OCI-LY1 (cell line): ENCODE measurements around the gene RAD54L.
"Not testable (repeated sequence)": the region's sequence is repeated elsewhere in the genome, so short reads cannot be mapped to it uniquely, and the experiment has no call there.

Source experiments
- H2AFZ ChIP-seq: fragments of 200-600 bp; sonication (generic), shearing (Covaris generic); 2 replicates; pipeline ENCODE4 v1.6.0; 2014; ENCODE audit warnings: antibody characterized with exemption, mild to moderate bottlenecking, low read length
- H3F3A ChIP-seq: fragments of 200-600 bp; sonication (generic), shearing (Covaris generic); 2 replicates; pipeline ENCODE4 v1.6.0; 2014; ENCODE audit warnings: mild to moderate bottlenecking, antibody characterized with exemption, low read length, moderate library complexity; ENCODE audit not compliant: insufficient read depth
- H3K27ac ChIP-seq: fragments of 200-600 bp; sonication (generic); 2 replicates; pipeline ENCODE4 v1.5.1; 2014; ENCODE audit warnings: low read length, mixed run types, mild to moderate bottlenecking, low read depth; ENCODE audit not compliant: poor library complexity, severe bottlenecking
- H3K27me3 ChIP-seq: fragments of 200-600 bp; sonication (generic); 2 replicates; pipeline ENCODE4 v1.6.0; 2014; ENCODE audit warnings: antibody characterized with exemption, mild to moderate bottlenecking, low read length, moderate library complexity; ENCODE audit not compliant: insufficient read depth
- H3K36me3 ChIP-seq: fragments of 200-600 bp; sonication (generic); 2 replicates; pipeline ENCODE4 v1.6.1; 2014; ENCODE audit warnings: mild to moderate bottlenecking, antibody characterized with exemption, low read length, moderate library complexity, mixed read lengths; ENCODE audit not compliant: insufficient read depth
- H3K4me1 ChIP-seq: fragments of 200-600 bp; sonication (generic); 2 replicates; pipeline ENCODE4 v1.5.1; 2014; ENCODE audit warnings: mild to moderate bottlenecking, low read length, moderate library complexity; ENCODE audit not compliant: insufficient read depth, severe bottlenecking
- H3K4me2 ChIP-seq: fragments of 200-600 bp; sonication (generic), shearing (Covaris generic); 2 replicates; pipeline ENCODE4 v1.6.1; 2014; ENCODE audit warnings: low read length
- H3K4me3 ChIP-seq: fragments of 200-600 bp; sonication (generic); 2 replicates; pipeline ENCODE4 v1.5.1; 2014; ENCODE audit warnings: low read length, low read depth, mild to moderate bottlenecking, mixed read lengths; ENCODE audit not compliant: poor library complexity, severe bottlenecking
- H3K79me2 ChIP-seq: fragments of 200-600 bp; shearing (Covaris generic); 2 replicates; pipeline ENCODE4 v1.6.1; 2016; ENCODE audit warnings: mixed run types, low read length, mixed read lengths; ENCODE audit not compliant: insufficient read depth
- H3K9ac ChIP-seq: fragments of 200-600 bp; sonication (generic), shearing (Covaris generic); 2 replicates; pipeline ENCODE4 v1.6.1; 2014; ENCODE audit warnings: mild to moderate bottlenecking, low read length, mixed read lengths
- H3K9me2 ChIP-seq: fragments of 200-600 bp; sonication (generic), shearing (Covaris generic); 2 replicates; pipeline ENCODE4 v1.6.1; 2014; ENCODE audit warnings: low read depth, mild to moderate bottlenecking, low read length, mixed read lengths
- H3K9me3 ChIP-seq: fragments of 200-600 bp; shearing (Covaris generic); 2 replicates; pipeline ENCODE4 v1.6.1; 2014; ENCODE audit warnings: low read length, mixed read lengths
- H4K20me1 ChIP-seq: fragments of 200-600 bp; sonication (generic), shearing (Covaris generic); 2 replicates; pipeline ENCODE4 v1.6.0; 2016; ENCODE audit warnings: mild to moderate bottlenecking, low read length; ENCODE audit not compliant: insufficient read depth

The RAD54L gene

GRCh38 chr1:46325285-46326076, 77.9 kb downstream of the RAD54L start:
- H3K9me3 ChIP-seq, H3K4me1 ChIP-seq, H3K79me2 ChIP-seq, H3F3A ChIP-seq, H3K9ac ChIP-seq, H3K4me2 ChIP-seq, H3K4me3 ChIP-seq, H3K9me2 ChIP-seq, H3K36me3 ChIP-seq, H3K27ac ChIP-seq, H4K20me1 ChIP-seq, H3K27me3 ChIP-seq: not testable (repeated sequence)
- 0 out of 2 replicates have a peak overlapping the region, but pooled peaks have one; percentile 13 for H2AFZ ChIP-seq
